ENCODE measurements around the gene SNTG2.
"Not testable (repeated sequence)": the region's sequence is repeated elsewhere in the genome, so short reads cannot be mapped to it uniquely, and the experiment has no call there.

SNTG2 gene

GRCh38 chr2:1055014-1055595 is 104.5 kb downstream of the SNTG2 start:
- DNase-seq, result no peak

GRCh38 chr2:1060372-1060771 is 109.7 kb downstream of the SNTG2 start:
- no peak for DNase-seq

- no peak for DNase-seq
Observed at GRCh38 chr2:1060987-1061386, 110.3 kb downstream of the SNTG2 start.

- no peak for DNase-seq
Observed at GRCh38 chr2:1068241-1068640, 117.6 kb downstream of the SNTG2 start.

GRCh38 chr2:1068822-1069221 is 118.2 kb downstream of the SNTG2 start:
- no peak for DNase-seq

- no peak for DNase-seq
Observed at GRCh38 chr2:1069847-1070246, 119.2 kb downstream of the SNTG2 start.

- DNase-seq, result no peak
Observed at GRCh38 chr2:1070601-1071000, 120.0 kb downstream of the SNTG2 start.

GRCh38 chr2:1071650-1072049 is 121.0 kb downstream of the SNTG2 start:
- DNase-seq, result no peak

- DNase-seq, result no peak
Observed at GRCh38 chr2:1072250-1072649, 121.6 kb downstream of the SNTG2 start.

GRCh38 chr2:1077911-1078310 is 127.3 kb downstream of the SNTG2 start:
- DNase-seq, result no peak

GRCh38 chr2:1078326-1078725 is 127.7 kb downstream of the SNTG2 start:
- no peak for DNase-seq

- DNase-seq, result no peak
Observed at GRCh38 chr2:1079873-1080799, 129.5 kb downstream of the SNTG2 start.

GRCh38 chr2:1081451-1082225 is 131.0 kb downstream of the SNTG2 start:
- no peak for DNase-seq

GRCh38 chr2:1082456-1083205 is 132.0 kb downstream of the SNTG2 start:
- no peak for DNase-seq

- DNase-seq, result no peak
Observed at GRCh38 chr2:1088192-1088860, 137.7 kb downstream of the SNTG2 start.

- DNase-seq, result no peak
Observed at GRCh38 chr2:1088940-1089339, 138.3 kb downstream of the SNTG2 start.

- DNase-seq, result no peak
Observed at GRCh38 chr2:1091895-1092585, 141.4 kb downstream of the SNTG2 start.

GRCh38 chr2:1093668-1094067 is 143.0 kb downstream of the SNTG2 start:
- not testable (repeated sequence) for DNase-seq

GRCh38 chr2:1097101-1097500 is 146.5 kb downstream of the SNTG2 start:
- no peak for DNase-seq

- DNase-seq, result no peak
Observed at GRCh38 chr2:1099418-1099817, 148.8 kb downstream of the SNTG2 start.

- DNase-seq, result no peak
Observed at GRCh38 chr2:1101011-1101782, 150.5 kb downstream of the SNTG2 start.
